Body of pancreas (tissue), 4 donors: ENCODE measurements around the gene TMEM101.

Experiments
- POLR2A ChIP-seq, 3 donors: fragments of 450-650 bp; IDR thresholded peaks; one replicate each; pipeline ENCODE4 v1.6.1; 2016; ENCODE audit warnings: antibody characterized with exemption in 3 of 3, mild to moderate bottlenecking in 2 of 3
- TF ChIP-seq, protein P1 (sequence below), 7 experiments: fragments of 450-650 bp in 4 of 7; fragments of 200-600 bp in 3 of 7; sonication (generic) in 3 of 7; IDR thresholded peaks; one replicate each; pipeline ENCODE4 v1.5.1; 2016 to 2019; ENCODE audit warnings: antibody characterized with exemption in 7 of 7

DNA sequence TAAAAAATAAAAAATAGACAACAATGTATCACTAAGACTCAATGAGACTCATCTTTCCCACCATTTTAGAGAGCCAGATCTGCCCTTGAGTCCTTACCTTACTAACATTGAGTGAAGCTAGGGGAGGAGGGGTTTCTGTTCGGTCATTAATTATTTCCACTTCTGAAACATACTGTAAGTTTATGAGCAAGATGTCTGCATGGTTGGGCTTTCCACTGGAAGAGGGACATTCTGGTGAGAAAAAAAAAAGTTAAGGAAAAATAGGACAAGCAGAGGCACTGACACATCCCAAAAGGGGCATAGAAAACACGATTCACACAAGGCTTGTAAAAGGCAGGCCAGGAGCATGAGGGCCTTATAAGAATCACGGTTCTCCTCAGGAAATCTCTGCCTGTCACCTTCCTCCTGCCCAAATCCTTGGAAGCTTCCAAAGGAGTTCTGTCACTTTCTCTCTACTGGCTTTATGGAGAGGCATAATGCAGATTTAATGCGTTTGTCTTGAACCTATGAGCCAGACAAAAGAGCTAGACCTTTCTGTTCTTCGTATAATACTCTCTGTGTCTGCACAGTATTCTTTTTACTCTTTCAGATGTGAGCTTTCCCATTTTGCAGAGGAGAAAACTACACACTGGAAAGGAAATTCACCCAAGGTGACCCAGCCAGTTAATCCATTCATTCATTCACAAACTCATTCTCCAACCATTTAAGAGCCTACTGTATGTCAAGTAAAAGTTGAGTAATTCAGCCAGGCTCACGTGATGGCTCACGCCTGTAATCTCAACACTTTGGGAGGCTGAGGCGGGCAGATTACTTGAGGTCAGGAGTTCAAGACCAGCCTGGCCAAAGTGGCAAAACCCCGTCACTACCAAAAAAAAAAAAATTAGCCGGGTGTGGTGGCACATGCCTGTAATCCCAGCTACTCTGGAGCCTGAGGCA, 49.2 kb upstream of the TMEM101 start:
- TF ChIP-seq, protein P1, sequence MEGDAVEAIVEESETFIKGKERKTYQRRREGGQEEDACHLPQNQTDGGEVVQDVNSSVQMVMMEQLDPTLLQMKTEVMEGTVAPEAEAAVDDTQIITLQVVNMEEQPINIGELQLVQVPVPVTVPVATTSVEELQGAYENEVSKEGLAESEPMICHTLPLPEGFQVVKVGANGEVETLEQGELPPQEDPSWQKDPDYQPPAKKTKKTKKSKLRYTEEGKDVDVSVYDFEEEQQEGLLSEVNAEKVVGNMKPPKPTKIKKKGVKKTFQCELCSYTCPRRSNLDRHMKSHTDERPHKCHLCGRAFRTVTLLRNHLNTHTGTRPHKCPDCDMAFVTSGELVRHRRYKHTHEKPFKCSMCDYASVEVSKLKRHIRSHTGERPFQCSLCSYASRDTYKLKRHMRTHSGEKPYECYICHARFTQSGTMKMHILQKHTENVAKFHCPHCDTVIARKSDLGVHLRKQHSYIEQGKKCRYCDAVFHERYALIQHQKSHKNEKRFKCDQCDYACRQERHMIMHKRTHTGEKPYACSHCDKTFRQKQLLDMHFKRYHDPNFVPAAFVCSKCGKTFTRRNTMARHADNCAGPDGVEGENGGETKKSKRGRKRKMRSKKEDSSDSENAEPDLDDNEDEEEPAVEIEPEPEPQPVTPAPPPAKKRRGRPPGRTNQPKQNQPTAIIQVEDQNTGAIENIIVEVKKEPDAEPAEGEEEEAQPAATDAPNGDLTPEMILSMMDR (IDR thresholded peaks at IDR 0.05): no peak
- no peak for TF ChIP-seq POLR2A (IDR thresholded peaks at IDR 0.05)
